HepG2 (cell line): ENCODE results near the gene KARS1. TPM values are rescaled to one million over a fixed set of nuclear protein-coding genes. Genes with fewer than 3 reads are reported as not detected.

ENCODE experiments used
- ARHGAP35 ChIP-seq: sonication (generic); formaldehyde crosslinking; IDR thresholded peaks from 2 replicates; pipeline ENCODE4 v1.9.0; 2022; ENCODE audit warnings: mild to moderate bottlenecking, inconsistent platforms, moderate library complexity, missing genetic modification reagents, borderline replicate concordance
- ETV6 ChIP-seq: sonication (generic); formaldehyde crosslinking; conservative IDR thresholded peaks from 2 replicates; pipeline ENCODE4 v1.4.0; 2020; ENCODE audit warnings: missing genetic modification reagents
- HIVEP1 ChIP-seq: sonication (generic); formaldehyde crosslinking; IDR thresholded peaks from 2 replicates; pipeline ENCODE4 v1.4.0; 2020; ENCODE audit warnings: mild to moderate bottlenecking, missing genetic modification reagents
- HNRNPH1 ChIP-seq: fragments of 200-400 bp; formaldehyde crosslinking; optimal IDR thresholded peaks from 2 replicates; pipeline ENCODE3; 2017; ENCODE audit warnings: mild to moderate bottlenecking, low read depth, low read length
- RFX1 ChIP-seq: fragments of 450-650 bp; IDR thresholded peaks from 2 replicates; pipeline ENCODE4 v1.6.1; 2017
- SIX4 ChIP-seq: sonication (generic); formaldehyde crosslinking; IDR thresholded peaks from 2 replicates; pipeline ENCODE4 v1.4.0; 2020; ENCODE audit warnings: missing genetic modification reagents
- ZBTB42 ChIP-seq: sonication (generic); formaldehyde crosslinking; IDR thresholded peaks from 2 replicates; pipeline ENCODE4 v1.5.0; 2020; ENCODE audit warnings: mild to moderate bottlenecking, missing genetic modification reagents
- ZNF24 ChIP-seq: fragments of 450-650 bp; IDR thresholded peaks from 2 replicates; pipeline ENCODE4 v1.6.1; 2017; ENCODE audit warnings: antibody characterized with exemption, mild to moderate bottlenecking
- ZNF552 ChIP-seq: sonication (generic); formaldehyde crosslinking; IDR thresholded peaks from 2 replicates; pipeline ENCODE4 v1.9.0; 2022; ENCODE audit warnings: missing genetic modification reagents, mild to moderate bottlenecking, borderline replicate concordance
- ZNF574 ChIP-seq: sonication (generic); formaldehyde crosslinking; IDR thresholded peaks from 2 replicates; pipeline ENCODE4 v1.4.0; 2020; ENCODE audit warnings: missing genetic modification reagents
- ZNF597 ChIP-seq: sonication (generic); formaldehyde crosslinking; IDR thresholded peaks from 2 replicates; pipeline ENCODE4 v1.5.0; 2020; ENCODE audit warnings: missing genetic modification reagents
- ZNF616 ChIP-seq: sonication (generic); formaldehyde crosslinking; IDR thresholded peaks from 2 replicates; pipeline ENCODE4 v1.5.0; 2020; ENCODE audit warnings: low read depth, mild to moderate bottlenecking, missing genetic modification reagents
- ZNF747 ChIP-seq: sonication (generic); formaldehyde crosslinking; IDR thresholded peaks from 2 replicates; pipeline ENCODE4 v1.8.1; 2023; ENCODE audit warnings: missing genetic modification reagents, mild to moderate bottlenecking, borderline replicate concordance
- ZNF75D ChIP-seq: sonication (generic); formaldehyde crosslinking; IDR thresholded peaks from 2 replicates; pipeline ENCODE4 v1.8.1; 2023; ENCODE audit warnings: missing genetic modification reagents, mild to moderate bottlenecking, borderline replicate concordance
- ZNF780A ChIP-seq: sonication (generic); formaldehyde crosslinking; IDR thresholded peaks from 2 replicates; pipeline ENCODE4 v1.8.0; 2022; ENCODE audit warnings: mild to moderate bottlenecking, missing genetic modification reagents, moderate library complexity
- polyA plus RNA-seq, 8 experiments: library from polyadenylated mRNA; depleted of rRNA in 3 of 8; stranded (reverse) in 7 of 8; unstranded in 1 of 8; fragments of >200 nt; fragmentation: Illumina TruSeq in 4 of 8; extraction: Trizol in 4 of 8; gene quantifications; 2 replicates each; pipeline versions ENCODE4 v1.2.1 to v1.2.3, GENCODE V29; 2011 to 2016; ENCODE audit warnings: low read depth in 4 of 8, missing spikeins in 1 of 8, mixed read lengths in 1 of 8; ENCODE audit not compliant: insufficient read depth in 1 of 8
- total RNA-seq, 5 experiments: library from RNA; depleted of rRNA; stranded (reverse); fragments of >200 nt; fragmentation: Illumina TruSeq; extraction: Trizol; gene quantifications; 2 replicates each; pipeline ENCODE4 v1.2.3, GENCODE V29; 2016; ENCODE audit warnings: low read depth in 1 of 5
- TF ChIP-seq, protein P1 (sequence below): sonication (generic); formaldehyde crosslinking; IDR thresholded peaks from 2 replicates; pipeline ENCODE4 v1.4.0; 2020; ENCODE audit warnings: missing genetic modification reagents, mild to moderate bottlenecking, borderline replicate concordance
- TF ChIP-seq, protein P2 (sequence below): sonication (generic); formaldehyde crosslinking; IDR thresholded peaks from 2 replicates; pipeline ENCODE4 v1.8.1; 2023; ENCODE audit warnings: missing genetic modification reagents, mild to moderate bottlenecking, borderline replicate concordance
- TF ChIP-seq, protein P3 (sequence below): IDR thresholded peaks from 2 replicates; pipeline ENCODE4 v1.6.1; 2016; ENCODE audit warnings: low read depth, control low read depth

KARS1 gene
- total and polyA plus RNA-seq, 2 of the 13 experiments (the other 11 are each of a cell fraction or from before 2014, with no cell fraction given): 141 to 276 TPM

DNA sequence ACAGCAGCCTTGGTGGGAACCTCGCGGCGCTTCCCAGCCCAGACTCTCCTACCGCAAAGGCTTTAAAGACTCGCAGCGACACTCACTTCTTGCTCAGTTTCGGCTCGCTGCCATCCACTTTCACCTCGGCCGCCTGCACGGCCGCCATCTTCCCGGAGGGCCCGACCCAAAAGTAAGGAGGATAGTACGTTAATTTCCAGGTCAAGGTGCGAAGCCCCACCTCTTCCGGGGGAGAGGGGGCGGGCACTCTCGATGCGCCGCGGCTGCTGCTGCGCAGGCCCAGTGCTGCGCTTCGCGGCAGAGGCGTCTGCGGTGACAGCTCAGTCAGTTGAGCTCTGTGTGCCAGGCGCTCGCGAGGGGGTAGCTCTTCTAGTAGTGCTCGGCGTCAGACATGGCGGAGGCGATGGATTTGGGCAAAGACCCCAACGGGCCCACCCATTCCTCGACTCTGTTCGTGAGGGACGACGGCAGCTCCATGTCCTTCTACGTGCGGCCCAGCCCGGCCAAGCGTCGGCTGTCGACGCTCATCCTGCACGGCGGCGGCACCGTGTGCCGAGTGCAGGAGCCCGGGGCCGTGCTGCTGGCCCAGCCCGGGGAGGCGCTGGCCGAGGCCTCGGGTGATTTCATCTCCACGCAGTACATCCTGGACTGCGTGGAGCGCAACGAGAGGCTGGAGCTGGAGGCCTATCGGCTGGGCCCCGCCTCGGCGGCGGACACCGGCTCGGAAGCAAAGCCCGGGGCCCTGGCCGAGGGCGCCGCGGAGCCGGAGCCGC is at the start of gene KARS1, which contains the start of gene TERF2IP (continued):
- TF ChIP-seq ZBTB42 (CRISPR knock-in tag) (peak; percentile 96), HNRNPH1 (no peak), ZNF574 (CRISPR knock-in tag) (peak; percentile 81), SIX4 (CRISPR knock-in tag) (peak; percentile 64), ZNF75D (no peak), HIVEP1 (peak; percentile 83), ZNF597 (CRISPR knock-in tag) (no peak), ZNF24 (no peak; the same call in 1 of the 2 replicates), ETV6 (CRISPR knock-in tag) (peak; percentile 15), RFX1 (no peak), ARHGAP35 (CRISPR knock-in tag) (peak; percentile 92), ZNF616 (no peak; the same call in 1 of the 2 replicates), ZNF552 (CRISPR knock-in tag) (no peak), ZNF780A (CRISPR knock-in tag) (no peak), ZNF747 (CRISPR knock-in tag) (no peak; the same call in 1 of the 2 replicates)
- TF ChIP-seq, protein P1, sequence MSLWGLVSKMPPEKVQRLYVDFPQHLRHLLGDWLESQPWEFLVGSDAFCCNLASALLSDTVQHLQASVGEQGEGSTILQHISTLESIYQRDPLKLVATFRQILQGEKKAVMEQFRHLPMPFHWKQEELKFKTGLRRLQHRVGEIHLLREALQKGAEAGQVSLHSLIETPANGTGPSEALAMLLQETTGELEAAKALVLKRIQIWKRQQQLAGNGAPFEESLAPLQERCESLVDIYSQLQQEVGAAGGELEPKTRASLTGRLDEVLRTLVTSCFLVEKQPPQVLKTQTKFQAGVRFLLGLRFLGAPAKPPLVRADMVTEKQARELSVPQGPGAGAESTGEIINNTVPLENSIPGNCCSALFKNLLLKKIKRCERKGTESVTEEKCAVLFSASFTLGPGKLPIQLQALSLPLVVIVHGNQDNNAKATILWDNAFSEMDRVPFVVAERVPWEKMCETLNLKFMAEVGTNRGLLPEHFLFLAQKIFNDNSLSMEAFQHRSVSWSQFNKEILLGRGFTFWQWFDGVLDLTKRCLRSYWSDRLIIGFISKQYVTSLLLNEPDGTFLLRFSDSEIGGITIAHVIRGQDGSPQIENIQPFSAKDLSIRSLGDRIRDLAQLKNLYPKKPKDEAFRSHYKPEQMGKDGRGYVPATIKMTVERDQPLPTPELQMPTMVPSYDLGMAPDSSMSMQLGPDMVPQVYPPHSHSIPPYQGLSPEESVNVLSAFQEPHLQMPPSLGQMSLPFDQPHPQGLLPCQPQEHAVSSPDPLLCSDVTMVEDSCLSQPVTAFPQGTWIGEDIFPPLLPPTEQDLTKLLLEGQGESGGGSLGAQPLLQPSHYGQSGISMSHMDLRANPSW: peak; percentile 64; the same call in 1 of the 2 replicates
- TF ChIP-seq, protein P2, sequence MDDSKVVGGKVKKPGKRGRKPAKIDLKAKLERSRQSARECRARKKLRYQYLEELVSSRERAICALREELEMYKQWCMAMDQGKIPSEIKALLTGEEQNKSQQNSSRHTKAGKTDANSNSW: no peak
- TF ChIP-seq, protein P3, sequence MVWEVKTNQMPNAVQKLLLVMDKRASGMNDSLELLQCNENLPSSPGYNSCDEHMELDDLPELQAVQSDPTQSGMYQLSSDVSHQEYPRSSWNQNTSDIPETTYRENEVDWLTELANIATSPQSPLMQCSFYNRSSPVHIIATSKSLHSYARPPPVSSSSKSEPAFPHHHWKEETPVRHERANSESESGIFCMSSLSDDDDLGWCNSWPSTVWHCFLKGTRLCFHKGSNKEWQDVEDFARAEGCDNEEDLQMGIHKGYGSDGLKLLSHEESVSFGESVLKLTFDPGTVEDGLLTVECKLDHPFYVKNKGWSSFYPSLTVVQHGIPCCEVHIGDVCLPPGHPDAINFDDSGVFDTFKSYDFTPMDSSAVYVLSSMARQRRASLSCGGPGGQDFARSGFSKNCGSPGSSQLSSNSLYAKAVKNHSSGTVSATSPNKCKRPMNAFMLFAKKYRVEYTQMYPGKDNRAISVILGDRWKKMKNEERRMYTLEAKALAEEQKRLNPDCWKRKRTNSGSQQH (CRISPR knock-in tag): peak; percentile 93
